HG02981 (cell line): ENCODE data around the gene RBM25.
"Not testable (repeated sequence)": the region's sequence is repeated elsewhere in the genome, so short reads cannot be mapped to it uniquely, and the experiment has no call there.

ENCODE experiments used
- ATAC-seq: cut with Tn5 transposase; IDR thresholded peaks from one replicate; pipeline ENCODE4 v1.9.1; 2021; ENCODE audit warnings: mild to moderate bottlenecking, moderate library complexity; ENCODE audit not compliant: unreplicated experiment

RBM25 gene

GRCh38 chr14:73058224-73058921, at the start of gene RBM25:
TSS of gene RBM25 (plus strand) at chr14:73058534. CDS start at chr14:73071642, 13,108 bp downstream.
- ATAC-seq: peak; percentile 92

DNA sequence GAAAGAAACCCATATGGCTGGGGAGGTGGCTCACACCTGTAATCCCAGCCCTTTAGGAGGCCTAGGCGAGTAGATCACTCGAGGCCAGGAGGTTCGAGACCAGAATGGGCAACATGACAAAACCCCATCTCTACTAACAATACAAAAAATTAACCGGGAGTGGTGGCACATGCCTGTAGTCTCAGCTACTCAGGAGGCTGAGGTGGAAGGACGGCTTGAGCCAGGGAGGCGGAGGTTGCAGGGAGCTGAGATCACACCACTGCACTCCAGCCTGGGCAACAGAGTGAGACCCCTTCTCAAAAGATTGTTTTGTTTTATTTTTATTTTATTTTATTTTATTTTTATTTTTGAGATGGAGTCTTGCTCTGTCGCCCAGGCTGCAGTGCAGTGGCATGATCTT, 47.1 kb upstream of the RBM25 start:
- ATAC-seq: not testable (repeated sequence)

- ATAC-seq: peak; percentile 81
These were observed 44.2 kb upstream of the RBM25 start for GRCh38 chr14:73014105-73014504.

- ATAC-seq: not testable (repeated sequence)
These were observed 42.8 kb upstream of the RBM25 start for GRCh38 chr14:73015552-73015951.

- not testable (repeated sequence) for ATAC-seq
These were observed 42.3 kb upstream of the RBM25 start for GRCh38 chr14:73016011-73016410.

- ATAC-seq: no peak
These were observed 36.3 kb upstream of the RBM25 start for GRCh38 chr14:73022051-73022450.

- no peak for ATAC-seq
These were observed 32.8 kb upstream of the RBM25 start for GRCh38 chr14:73025544-73025943.

DNA sequence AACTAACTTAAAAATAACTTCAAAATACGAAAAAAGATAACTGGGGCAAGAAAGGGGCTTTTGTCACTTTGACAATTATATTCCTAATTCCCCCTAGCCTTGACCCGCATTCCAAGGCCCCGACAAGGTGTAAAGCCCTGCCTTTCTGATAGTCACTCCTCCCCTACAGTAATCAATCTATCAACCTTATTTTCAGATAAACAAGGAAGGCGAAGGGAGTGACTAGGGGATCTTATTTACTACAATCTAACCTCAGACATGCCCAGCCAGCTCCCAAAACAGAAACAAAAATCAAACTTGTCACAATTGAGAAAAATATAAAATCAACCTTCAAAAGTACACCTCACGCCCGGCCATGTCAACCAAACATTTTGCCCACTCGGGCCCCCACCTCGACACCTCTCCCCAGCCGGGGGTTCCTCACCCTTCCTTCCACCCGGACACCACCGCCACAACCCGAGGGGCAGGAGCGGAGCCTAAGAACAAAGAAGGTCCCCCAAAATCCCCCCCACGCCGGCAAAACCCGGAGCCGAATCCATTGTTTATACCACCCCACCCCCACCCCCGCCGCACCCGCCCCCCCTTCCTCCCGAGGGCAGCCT, 32.0 kb upstream of the RBM25 start:
- ATAC-seq: no peak

GRCh38 chr14:73026845-73027542, 31.3 kb upstream of the RBM25 start, which contains the start of gene ZFYVE1:
TSS of gene ZFYVE1 (minus strand) at chr14:73027106. CDS start at chr14:73024508, 2,598 bp downstream.
- peak; percentile 97 for ATAC-seq

DNA sequence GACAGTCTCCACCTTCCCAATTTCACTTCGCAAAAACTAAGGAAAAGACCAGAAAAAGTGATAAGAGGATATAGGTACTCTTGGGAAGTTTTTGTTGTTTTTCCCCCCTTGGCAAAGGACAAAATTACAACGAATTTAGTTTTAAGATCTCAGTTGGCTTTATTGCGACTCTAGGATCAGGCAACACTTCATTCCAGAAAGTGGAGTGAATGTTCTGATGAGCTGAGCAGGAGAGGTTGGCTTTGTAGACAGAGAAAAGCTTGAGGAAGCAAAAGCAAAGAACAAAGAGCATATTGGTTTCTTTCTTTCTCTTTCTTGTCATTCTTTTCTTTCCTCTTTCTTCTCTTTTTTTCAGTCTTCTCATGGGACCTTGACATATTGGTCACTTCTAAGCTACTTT, 30.8 kb upstream of the RBM25 start:
- no peak for ATAC-seq

DNA sequence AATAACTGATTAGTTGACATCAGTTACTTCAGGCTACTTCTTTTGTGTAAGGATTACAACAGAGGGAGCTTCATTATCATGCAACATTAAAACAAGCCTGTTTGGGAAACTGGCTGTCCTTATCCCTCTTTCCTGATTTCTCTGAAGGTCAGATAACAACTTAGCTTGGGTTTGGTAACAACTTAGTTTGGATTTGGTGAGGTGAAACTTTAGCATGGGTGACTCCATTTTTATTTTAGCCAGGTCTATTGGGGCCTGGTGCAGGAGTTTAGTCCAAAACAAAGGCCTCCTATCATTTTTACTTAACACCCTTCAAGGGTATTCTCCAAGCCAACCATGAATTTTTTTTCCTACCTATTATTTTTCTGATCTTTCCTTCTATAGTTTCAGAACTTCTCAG, 30.4 kb upstream of the RBM25 start:
- no peak for ATAC-seq

DNA sequence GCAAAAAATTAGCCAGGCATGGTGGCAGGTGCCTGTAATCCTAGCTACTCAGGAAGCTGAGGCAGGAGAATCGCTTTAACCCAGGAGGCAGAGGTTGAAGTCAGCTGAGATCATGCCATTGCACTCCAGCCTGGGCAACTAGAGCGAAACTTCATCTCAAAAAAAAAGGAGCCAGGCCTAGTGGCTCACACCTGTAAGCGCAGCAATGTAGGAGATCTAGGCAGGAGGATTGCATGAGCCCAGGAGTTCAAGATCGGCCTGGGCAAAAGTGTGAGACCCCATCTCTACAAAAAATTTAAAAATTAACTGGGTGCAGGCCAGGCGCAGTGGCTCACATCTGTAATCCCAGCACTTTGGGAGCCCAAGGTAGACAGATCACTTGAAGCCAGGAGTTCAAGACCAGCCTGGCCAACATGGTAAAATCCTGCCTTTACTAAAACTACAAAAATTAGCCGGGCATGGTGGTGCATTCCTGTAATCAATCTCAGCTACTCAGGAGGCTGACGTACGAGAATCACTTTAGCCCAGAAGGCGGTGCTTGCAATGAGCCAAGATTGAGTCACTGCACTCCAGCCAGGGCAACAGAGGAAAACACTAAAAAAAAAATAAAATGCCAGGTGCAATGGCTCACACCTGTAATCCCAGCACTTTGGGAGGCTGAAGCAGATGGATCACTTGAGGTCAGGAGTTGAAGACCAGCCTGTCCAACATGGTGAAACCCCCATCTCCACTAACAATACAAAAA, 21.5 kb upstream of the RBM25 start:
- not testable (repeated sequence) for ATAC-seq

GRCh38 chr14:73047808-73048207, 10.5 kb upstream of the RBM25 start:
- no peak for ATAC-seq

- no peak for ATAC-seq
These were observed 8.9 kb upstream of the RBM25 start for GRCh38 chr14:73049428-73049827.

GRCh38 chr14:73055251-73055650, 3.1 kb upstream of the RBM25 start:
- no peak for ATAC-seq

DNA sequence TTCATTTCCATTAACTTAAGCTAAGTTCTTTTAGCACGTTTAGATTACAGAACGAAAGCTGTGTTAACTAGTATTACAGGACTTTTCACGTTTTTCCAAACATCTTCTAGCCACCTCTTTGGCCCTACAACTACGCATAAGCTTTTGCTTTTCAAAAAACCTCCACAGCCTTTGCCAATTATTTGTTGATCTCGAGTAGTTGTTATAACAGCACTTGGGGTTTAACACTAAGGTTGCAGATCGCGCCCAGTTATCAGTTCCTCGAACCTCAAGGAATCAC, 450 bp upstream of the RBM25 start:
- no peak for ATAC-seq

DNA sequence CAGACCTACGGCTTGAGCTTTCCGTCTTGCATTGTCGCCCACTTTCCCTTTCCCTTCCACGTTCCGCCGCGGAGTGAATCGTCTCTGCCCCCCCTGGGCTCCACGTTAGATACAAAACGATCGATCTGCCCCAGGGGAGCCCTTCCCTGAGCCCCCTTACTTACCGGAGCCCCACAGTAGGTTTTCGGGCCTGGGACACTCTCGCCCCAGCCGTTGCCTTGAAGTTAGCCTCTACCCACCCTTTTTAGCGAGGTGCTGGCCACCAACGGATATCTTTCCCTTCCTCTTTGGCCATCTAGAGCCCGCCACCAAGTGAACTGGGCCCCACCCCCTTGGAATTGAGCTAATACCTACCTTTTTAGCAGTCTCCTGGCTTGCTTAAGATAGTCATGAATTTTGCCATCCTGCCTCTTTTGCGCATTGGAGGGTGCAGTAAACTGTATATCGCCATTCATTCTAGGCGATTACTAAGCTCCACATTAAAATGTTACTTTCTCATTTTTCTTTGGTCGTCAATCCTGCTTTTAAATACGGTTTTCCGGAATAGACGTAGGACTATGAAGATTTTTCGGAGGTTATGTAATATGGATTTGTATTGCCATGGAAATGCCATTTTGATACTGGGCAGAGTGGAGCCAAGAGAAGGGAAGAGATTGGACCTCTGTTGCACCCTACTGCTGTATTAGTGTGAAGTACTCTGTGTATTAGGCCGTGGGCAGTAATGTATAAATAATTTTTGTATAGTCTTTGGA, 764 bp downstream of the RBM25 start:
- peak; percentile 7 for ATAC-seq

GRCh38 chr14:73069585-73069984, 11.3 kb downstream of the RBM25 start:
- ATAC-seq: no peak

GRCh38 chr14:73091044-73091443, 32.7 kb downstream of the RBM25 start:
- ATAC-seq: no peak

DNA sequence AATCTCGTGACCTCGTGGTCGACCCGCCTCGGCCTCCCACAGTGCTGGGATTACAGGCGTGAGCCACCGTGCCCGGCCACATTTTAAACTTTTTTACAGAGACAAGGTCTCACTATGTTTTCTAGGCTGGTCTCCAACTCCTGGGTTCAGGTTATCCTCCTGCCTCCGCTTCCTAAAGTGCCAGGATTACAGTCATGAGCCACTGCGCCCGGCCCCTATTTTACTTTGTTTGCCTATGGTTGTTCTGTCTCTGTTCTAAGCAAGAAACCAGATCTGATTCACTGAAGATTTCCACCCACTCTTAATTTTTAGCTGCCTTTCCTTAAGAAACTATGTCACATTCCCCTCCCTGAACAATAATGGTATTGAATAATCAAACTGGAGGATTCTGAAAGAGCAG, 39.1 kb downstream of the RBM25 start:
- no peak for ATAC-seq

DNA sequence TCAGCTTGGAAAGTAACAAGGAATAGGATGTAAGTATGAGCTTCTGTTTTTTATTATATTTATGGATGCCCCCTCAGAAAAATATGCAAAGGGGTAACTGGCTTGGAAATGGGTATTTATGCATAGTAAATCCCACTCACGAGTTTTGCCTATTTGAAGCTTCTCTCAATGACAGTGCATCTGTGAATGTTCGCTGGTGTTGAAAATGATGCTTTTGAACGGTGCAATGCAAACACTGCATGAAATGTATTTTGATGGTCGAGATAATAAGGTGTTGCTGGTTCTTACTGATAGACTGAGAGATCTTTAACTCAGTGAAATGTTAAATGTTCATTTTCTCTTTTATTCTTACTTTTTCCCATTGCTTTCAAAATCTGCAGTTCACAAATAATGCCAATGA, 42.0 kb downstream of the RBM25 start:
- ATAC-seq: no peak
